Kidney glomerular epithelial cell (primary cell): ENCODE data around the gene PAX2.

Experiments
- DNase-seq: peaks from one replicate; lab custom pipeline; 2025; lab: John Stamatoyannopoulos, UW

The PAX2 gene

DNA sequence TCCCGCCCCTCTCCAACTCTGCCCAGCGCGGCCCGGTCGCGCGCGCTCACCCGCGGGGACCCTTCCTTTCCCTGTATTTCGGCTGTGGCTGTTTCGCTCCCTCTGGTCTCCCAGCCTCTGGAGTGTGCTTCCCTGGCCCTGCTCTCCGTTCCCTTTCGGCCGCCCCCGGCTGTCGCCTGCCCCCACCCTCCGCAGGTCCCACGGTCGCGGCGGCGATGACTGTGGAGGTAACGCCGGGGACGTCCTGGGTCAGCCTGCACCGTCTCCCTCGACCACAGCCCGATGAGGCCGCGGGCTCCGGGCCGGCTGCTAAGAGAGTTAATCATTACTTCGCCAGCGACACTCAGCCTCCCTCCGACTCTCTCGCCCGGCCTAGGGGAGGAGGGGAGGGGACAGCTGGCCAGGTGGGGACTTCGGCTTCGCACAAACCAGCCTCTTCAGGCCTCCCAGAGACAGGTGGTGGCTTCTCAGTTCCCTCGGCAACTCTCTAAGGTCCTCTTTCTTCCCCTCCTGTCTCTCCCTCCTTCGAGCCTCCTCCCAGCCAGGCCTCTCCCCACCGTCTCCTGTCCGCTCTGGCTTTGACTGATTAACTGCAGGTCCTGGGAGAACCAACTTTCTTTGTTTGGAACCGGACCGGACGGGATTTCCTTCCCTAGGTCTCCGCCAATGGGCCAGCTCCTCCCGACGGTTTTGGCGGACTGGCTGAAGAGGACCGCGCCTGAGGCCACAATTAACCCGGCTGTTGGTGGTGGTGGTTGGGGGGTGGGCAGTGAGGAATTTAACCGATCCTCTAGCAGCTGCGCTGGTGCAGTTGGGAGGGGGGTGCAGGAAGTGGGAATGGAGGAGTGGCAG lies 5.6 kb upstream of the PAX2 start:
- peak; percentile 69 for DNase-seq

DNA sequence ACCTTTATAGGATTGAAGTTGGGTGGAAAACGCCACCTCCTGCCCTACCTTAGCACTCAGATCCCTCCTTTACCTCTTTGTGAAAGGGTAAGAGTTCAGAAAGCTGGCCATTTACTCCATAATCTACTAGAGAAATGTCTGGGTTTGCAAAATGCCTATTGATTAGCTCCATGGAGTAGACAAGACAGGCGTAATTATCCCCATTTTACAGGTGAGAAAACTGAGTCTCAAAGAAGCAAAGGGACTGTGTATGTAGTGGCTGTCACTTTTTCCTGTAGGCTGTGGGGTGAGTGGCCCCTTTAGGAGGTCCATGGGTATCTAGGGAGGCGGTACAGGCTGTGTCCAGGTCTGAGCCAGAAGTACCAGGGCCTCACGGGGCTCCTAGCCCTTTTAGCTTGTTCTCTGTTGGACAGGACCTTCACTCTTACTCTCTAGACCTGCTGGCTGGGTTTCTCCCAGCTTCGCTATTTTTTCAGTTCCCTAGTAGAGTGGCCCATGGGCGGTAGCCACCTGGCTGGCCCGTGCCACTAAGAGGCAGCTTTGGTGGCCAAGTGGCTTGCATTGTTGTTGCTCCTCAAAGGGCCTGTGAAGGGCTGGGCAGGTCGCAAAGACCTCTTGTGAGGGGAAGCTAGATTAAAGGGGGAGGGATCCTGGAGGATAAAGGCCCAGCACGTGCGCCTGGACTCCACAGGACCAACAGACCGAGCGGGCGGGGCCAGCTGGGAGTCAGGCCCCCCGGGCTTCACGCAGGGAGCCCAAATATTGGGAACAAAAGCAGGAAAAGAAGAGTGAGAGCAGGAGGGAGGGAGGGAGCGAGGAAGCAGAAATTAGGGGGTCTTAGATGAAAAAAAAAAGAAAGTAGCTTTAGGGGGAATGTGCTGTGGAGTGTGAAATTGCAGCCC lies 4.7 kb upstream of the PAX2 start:
- no peak for DNase-seq

GRCh38 chr10:100741378-100742075 lies 3.9 kb upstream of the PAX2 start:
- no peak for DNase-seq

- DNase-seq = no peak
These were observed 3.2 kb upstream of the PAX2 start for GRCh38 chr10:100742076-100742771.

DNA sequence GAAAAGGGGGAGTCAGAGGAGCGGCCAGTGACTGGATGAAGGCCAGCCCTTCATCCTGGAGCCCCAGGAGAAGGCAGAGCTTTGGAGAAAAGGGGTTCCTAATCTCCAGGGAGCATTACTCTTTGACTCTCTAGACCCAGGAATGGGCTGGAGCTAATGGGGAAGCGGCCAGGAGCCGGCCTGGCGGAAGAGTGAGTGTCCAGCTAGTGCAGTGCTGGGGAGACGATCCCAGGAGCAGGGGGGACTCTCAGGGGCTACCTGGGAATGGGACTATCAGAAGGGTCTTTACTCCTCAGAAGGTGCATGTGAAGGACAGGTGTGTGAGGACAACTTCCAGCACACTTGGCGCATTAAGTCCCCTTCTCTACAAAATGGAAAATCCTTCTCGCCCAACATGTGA lies 2.4 kb upstream of the PAX2 start:
- no peak for DNase-seq

DNA sequence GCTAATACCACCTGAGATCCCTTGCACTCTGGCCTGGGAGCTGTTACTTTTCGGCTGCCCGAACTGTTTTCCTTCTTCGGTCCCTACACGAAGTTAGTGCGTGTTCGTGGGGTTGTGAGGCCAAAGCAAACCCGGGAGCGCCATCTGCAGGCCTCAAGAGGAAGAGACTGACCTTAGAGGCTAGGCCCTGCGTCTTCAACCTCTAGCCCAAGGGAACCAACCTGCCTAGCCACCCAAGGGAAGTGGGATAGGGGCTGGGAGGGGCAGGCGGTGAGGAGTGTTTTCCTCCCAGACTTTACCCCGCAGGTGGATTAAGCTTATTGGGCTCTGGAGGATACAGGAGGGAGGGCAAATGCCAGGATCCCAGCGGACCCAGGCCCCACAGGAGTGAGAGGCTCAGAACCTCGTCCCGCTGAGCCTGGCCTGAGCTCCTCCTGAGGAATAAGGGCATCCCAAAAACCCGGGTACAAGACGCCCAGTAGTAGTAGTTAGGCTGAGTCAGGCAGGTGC lies 1.7 kb upstream of the PAX2 start:
- DNase-seq = peak; percentile 86

GRCh38 chr10:100744136-100744986 lies 1.0 kb upstream of the PAX2 start:
- DNase-seq = no peak

DNA sequence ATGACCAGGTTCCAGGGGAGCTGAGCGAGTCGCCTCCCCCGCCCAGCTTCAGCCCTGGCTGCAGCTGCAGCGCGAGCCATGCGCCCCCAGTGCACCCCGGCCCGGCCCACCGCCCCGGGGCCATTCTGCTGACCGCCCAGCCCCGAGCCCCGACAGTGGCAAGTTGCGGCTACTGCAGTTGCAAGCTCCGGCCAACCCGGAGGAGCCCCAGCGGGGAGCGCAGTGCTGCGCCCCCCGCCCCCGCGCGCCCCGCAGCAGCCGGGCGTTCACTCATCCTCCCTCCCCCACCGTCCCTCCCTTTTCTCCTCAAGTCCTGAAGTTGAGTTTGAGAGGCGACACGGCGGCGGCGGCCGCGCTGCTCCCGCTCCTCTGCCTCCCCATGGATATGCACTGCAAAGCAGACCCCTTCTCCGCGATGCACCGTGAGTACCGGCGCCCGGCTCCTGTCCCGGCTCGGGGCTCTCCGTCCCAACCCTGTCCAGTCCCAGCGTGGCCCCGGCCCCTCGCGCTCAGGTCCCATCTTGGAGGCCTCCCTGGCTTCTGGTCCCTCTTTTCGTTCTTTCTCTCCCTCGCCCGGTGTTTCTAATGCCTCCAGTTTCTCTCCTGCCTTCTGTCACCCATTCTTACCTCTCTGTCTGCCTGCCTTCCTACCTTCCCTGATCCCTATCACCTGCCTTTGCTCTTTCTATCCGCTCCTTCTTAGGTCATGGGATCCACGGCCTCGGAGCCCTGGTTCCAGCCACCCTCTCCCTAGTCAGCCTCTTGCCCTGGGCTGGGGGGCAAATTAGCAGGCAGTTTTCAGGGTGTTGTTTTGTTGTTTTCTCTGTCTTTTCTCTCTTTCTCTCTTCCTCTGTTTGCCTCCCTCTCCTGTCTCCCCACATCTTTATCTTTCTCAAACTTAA lies 751 bp downstream of the PAX2 start:
- peak; percentile 39 for DNase-seq

DNA sequence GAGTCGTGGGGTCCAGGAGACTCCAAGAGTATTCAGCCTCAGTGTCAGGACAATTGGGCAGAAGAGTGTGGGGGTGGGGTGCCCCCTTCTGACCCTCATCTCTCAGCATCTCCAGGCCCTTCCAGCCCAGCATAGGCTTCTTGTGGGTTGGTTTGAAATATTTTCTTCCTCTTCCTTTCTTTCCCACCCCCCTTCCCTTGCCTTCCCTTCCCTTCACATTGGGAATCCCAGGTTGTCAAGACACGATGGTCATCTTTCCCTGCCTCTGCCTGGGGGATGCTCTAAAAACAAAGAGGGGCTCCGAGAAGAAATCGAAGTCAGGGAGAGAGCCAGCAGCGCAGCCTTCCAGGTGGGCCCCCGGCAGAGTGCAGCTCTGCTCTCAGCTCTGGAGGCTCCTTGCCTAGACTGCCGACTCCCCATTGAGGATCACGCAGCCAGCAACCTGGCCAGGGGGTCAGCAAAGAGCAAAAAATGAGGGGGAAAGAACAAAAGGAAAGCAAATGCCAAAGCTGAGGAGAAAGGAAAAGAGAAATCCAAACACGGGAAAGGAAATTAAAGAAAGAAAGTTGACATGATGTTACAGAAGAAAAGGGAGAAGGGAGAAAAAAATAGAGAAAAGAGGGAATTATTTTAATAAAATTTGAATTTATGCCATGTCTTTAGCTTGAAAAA lies 1.5 kb downstream of the PAX2 start:
- no peak for DNase-seq

DNA sequence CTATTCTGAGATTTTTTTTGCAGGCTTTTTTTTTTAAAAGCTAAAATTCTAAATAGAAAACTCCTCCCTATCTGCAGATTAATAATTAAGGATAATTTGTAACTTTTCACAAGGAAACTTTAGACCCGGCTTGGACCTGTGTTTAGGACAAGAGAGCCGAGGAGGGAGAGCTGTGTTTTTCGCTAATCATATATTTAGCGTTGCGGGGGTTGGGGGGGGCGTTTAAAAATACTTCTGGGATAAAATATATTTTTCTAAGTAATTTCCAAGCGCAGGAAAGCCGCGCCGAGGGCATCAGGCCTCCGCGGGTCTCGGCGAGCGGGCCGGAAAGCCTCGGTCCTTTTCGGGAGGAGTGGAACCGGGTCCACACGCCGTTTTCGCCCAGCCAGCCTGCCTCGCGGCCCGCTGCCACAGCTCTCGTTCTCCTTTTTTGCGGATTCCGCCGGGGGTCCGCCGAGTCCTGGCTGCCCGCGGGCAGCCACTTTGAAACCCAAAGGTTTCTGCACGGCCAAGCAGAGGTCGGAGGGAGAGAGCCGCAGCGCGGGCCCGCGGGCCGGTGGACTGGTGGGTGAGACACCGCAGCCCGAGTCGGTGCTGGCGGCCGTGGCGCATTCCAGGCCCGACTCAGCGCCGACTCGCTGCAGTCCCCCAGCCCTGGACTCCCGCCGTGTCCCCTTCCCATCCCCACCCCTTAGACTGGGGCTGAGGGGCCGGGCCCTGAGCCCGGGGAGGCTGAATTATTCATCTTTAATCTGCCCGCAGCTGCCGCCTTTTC lies 2.3 kb downstream of the PAX2 start:
- no peak for DNase-seq

DNA sequence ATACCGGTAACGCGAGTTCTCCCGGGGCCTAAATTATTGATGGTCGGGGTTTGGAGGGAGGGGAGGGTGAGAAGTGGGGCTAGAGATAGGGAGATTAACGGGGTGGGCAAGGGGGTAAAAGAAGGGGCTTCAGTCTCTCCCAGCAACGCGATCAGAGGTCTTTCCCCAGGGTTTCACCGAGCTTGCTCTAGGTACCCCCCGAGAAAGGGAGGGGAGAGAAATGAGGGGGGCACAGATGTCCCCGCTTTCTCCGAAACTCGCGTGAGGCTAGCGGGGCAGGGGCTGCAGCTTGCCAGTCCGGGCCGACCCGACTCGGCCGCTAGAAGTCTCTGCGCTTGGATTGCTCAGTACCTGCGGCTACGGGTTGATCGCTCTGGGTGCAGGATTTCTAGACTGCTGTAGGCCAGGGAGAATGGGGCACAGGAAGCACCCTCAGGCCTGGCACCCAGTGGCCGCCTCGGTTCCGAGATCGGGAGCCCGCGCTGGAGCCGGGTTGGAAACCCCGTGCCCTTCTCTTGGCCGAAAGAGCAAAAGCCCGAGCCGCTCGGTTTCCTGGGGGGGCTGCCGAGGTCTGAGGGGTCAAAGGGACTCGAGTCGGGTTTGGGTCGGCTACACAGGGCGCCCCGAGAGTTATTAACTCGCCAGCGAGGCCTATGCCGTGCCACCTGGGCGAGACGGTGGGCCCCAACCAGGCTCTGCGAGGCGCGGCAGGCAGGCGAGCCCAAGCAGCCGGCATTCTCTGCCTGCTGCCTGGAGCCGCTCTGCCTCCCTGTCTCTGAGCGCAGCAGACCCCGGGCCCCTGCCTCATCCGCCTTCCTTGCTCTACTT lies 3.1 kb downstream of the PAX2 start:
- no peak for DNase-seq

DNA sequence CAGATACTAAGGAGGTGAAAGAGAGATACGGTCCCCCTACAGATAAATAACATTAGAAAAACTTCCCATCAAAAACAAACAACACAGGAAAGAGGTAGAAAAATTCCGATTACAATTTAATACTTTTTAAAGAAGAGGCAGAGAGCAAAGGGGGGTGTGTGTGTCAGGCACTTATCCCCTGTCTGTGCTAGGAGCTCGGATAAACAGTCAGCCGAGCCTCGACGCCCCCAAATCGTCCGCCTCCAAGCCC lies 3.6 kb downstream of the PAX2 start:
- no peak for DNase-seq

GRCh38 chr10:100749309-100750217 lies 4.2 kb downstream of the PAX2 start:
- no peak for DNase-seq

DNA sequence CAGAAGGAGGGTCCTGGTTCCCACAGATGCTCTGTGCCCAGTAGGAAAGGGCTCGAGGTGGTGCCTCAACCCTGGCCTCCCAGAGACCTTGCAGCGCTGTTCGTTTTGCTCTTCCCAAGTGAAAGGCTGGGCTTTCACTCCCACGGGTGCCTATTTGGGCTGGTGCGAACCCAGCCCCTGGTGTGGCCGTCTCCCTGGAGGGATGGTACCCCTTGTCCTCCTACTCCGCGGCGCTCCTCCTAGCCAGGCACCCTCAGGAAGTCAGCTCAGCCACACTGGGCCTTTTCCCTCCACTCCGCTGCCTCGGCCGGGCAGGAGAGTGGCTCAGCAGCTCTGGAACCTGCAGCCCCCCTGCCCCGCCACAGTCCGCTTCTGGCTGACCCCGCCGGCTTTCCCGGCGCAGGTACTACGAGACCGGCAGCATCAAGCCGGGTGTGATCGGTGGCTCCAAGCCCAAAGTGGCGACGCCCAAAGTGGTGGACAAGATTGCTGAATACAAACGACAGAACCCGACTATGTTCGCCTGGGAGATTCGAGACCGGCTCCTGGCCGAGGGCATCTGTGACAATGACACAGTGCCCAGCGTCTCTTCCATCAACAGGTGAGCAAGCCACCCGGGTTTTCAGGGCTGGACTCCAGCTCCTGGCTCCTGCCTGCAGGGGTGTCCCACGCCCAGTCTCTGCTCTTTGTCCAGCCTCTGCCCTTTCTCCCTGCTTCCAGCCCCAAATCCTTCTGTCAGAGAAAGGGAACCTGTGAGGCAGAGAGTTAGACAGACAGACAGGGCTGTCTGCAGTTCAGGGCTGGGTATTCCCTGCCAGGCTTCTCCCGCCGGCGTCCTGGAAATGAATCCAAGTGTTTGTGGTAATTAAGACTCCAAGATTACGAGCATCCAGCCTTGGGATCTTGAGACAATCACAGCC lies 5.2 kb downstream of the PAX2 start:
- no peak for DNase-seq

GRCh38 chr10:100751211-100751933 lies 6.0 kb downstream of the PAX2 start:
- DNase-seq = no peak
